NCI-H146 treated with DMSO at 0.1 percent for 48 hours (cell line): ENCODE results near the gene SCART1.
A peak's percentile ranks its signal among the peaks of the same experiment; 100 is the strongest.
"Not testable (repeated sequence)": the region's sequence is repeated elsewhere in the genome, so short reads cannot be mapped to it uniquely, and the experiment has no call there.

Experiments
- DNase-seq: peaks from one replicate; lab custom pipeline; 2025; ENCODE audit not compliant: unreplicated experiment; lab: John Stamatoyannopoulos, UW

The SCART1 gene

GRCh38 chr10:133453516-133454203 lies at the start of gene SCART1:
SCART1 (plus strand) TSS chr10:133453945; CDS start chr10:133453998, 53 bp downstream.
- peak; percentile 39 for DNase-seq

GRCh38 chr10:133405272-133405671 lies 48.5 kb upstream of the SCART1 start:
- DNase-seq, result no peak

- DNase-seq, result no peak
Measured at GRCh38 chr10:133405844-133406527, 47.8 kb upstream of the SCART1 start.

GRCh38 chr10:133411523-133412380 lies 42.0 kb upstream of the SCART1 start:
- DNase-seq, result no peak

GRCh38 chr10:133412381-133412711 lies 41.4 kb upstream of the SCART1 start:
- no peak for DNase-seq

GRCh38 chr10:133414401-133414800 lies 39.3 kb upstream of the SCART1 start:
- DNase-seq, result not testable (repeated sequence)

GRCh38 chr10:133415752-133416151 lies 38.0 kb upstream of the SCART1 start:
- DNase-seq, result no peak

GRCh38 chr10:133418289-133418993 lies 35.3 kb upstream of the SCART1 start:
- DNase-seq, result no peak

- no peak for DNase-seq
Measured at GRCh38 chr10:133419211-133419950, 34.4 kb upstream of the SCART1 start.

- DNase-seq, result no peak
Measured at GRCh38 chr10:133420028-133420427, 33.7 kb upstream of the SCART1 start.

GRCh38 chr10:133420579-133420978 lies 33.2 kb upstream of the SCART1 start:
- no peak for DNase-seq

- DNase-seq, result no peak
Measured at GRCh38 chr10:133421336-133422222, 32.2 kb upstream of the SCART1 start.

- DNase-seq, result no peak
Measured at GRCh38 chr10:133422223-133422806, 31.4 kb upstream of the SCART1 start.

GRCh38 chr10:133422807-133423771 lies 30.7 kb upstream of the SCART1 start:
- DNase-seq, result no peak

GRCh38 chr10:133424102-133424501 lies 29.6 kb upstream of the SCART1 start:
- DNase-seq, result not testable (repeated sequence)

GRCh38 chr10:133424601-133425000 lies 29.1 kb upstream of the SCART1 start, which contains the start of gene SPRN:
SPRN (minus strand) TSS chr10:133424625; CDS start chr10:133423681, 944 bp downstream.
- DNase-seq, result not testable (repeated sequence)

GRCh38 chr10:133429571-133429970 lies 24.2 kb upstream of the SCART1 start:
- not testable (repeated sequence) for DNase-seq
